HEK293T (cell line): ENCODE results near the gene TP63.

Source experiments
- ARNT ChIP-seq: fragments of 450-650 bp; IDR thresholded peaks from 2 replicates; pipeline ENCODE4 v1.6.1; 2017; ENCODE audit warnings: mild to moderate bottlenecking
- ELF4 ChIP-seq: fragments of 450-650 bp; IDR thresholded peaks from 2 replicates; pipeline ENCODE4 v1.6.1; 2017; ENCODE audit warnings: antibody characterized with exemption
- NFRKB ChIP-seq: fragments of 450-650 bp; IDR thresholded peaks from 2 replicates; pipeline ENCODE4 v1.6.1; 2016; ENCODE audit warnings: mild to moderate bottlenecking, moderate library complexity
- SP1 ChIP-seq: fragments of 450-650 bp; IDR thresholded peaks from 2 replicates; pipeline ENCODE4 v1.6.1; 2017
- TARDBP ChIP-seq: fragments of 450-650 bp; IDR thresholded peaks from 2 replicates; pipeline ENCODE4 v1.6.1; 2016
- ZNF384 ChIP-seq: fragments of 450-650 bp; IDR thresholded peaks from 2 replicates; pipeline ENCODE4 v1.6.1; 2016

GRCh38 chr3:189845069-189845468 lies 213.9 kb downstream of the TP63 start:
- no peak for TF ChIP-seq ZNF384
- no peak for TF ChIP-seq ARNT
- no peak for TF ChIP-seq SP1
- TF ChIP-seq ELF4 = no peak
- TF ChIP-seq NFRKB = no peak
- TF ChIP-seq TARDBP = no peak
